GM19099 (cell line): Measurements from ENCODE around the gene RPS15.

Source experiments
- POLR2A ChIP-seq: IDR thresholded peaks from 3 replicates; pipeline ENCODE4 v1.6.1; 2011; ENCODE audit warnings: low read depth; ENCODE audit not compliant: insufficient read length; ENCODE audit errors: extremely low read depth

RPS15 gene

GRCh38 chr19:1488282-1488601, 50.0 kb downstream of the RPS15 start:
- no peak for TF ChIP-seq POLR2A

- TF ChIP-seq POLR2A: peak; percentile 38
These were observed 51.5 kb downstream of the RPS15 start for GRCh38 chr19:1489463-1490310.
